Prostate gland (tissue), 2 donors: ENCODE data around the gene OSBPL6. TPM values are rescaled to one million over a fixed set of nuclear protein-coding genes. Genes with fewer than 3 reads are reported as not detected.
A peak's percentile ranks its signal among the peaks of the same experiment; 100 is the strongest.

Experiments
- DNase-seq: peaks from one replicate; pipeline ENCODE4 v3.0.0-alpha.2; 2019; ENCODE audit warnings: low spot score
- H3K27ac ChIP-seq, 2 donors: fragments of 200-600 bp; sonication (generic); 2 replicates each; pipeline ENCODE4 v1.5.1; 2017 to 2019
- H3K27me3 ChIP-seq: fragments of 200-600 bp; sonication (generic); replicated peaks from 2 replicates; pipeline ENCODE4 v1.5.1; 2019; ENCODE audit not compliant: insufficient read depth
- H3K36me3 ChIP-seq, 2 donors: fragments of 200-600 bp; sonication (generic); 1 replicate in 1 of 2; 2 replicates in 1 of 2; pipeline versions ENCODE4 v1.5.1 to v1.8.1; 2017 to 2019
- H3K4me1 ChIP-seq: fragments of 200-600 bp; sonication (generic); replicated peaks from 2 replicates; pipeline ENCODE4 v1.5.1; 2019
- H3K4me3 ChIP-seq, 2 donors: fragments of 200-600 bp; sonication (generic); 2 replicates each; pipeline ENCODE4 v1.5.1; 2017 to 2019
- H3K9me3 ChIP-seq: fragments of 200-600 bp; sonication (generic); 2 replicates; pipeline ENCODE4 v1.5.1; 2017
- CTCF ChIP-seq, 4 experiments: fragments of 200-600 bp in 2 of 4; fragments of 450-650 bp in 2 of 4; sonication (generic) in 2 of 4; IDR thresholded peaks; 1 replicate in 3 of 4; 2 replicates in 1 of 4; pipeline ENCODE4 v1.5.1; 2016 to 2019; ENCODE audit warnings: antibody characterized with exemption in 4 of 4, mild to moderate bottlenecking in 2 of 4, moderate library complexity in 2 of 4
- POLR2A ChIP-seq: fragments of 450-650 bp; IDR thresholded peaks from one replicate; pipeline ENCODE4 v1.6.1; 2016; ENCODE audit warnings: antibody characterized with exemption, mild to moderate bottlenecking
- POLR2AphosphoS5 ChIP-seq: sonication (generic); formaldehyde crosslinking; IDR thresholded peaks from one replicate; pipeline ENCODE4 v1.6.1; 2017; ENCODE audit warnings: antibody characterized with exemption
- WGBS: methylation state at CpG from one replicate; pipeline ENCODE4 v1.1.5; 2018; 5-methylcytosine and 5-hydroxymethylcytosine counted together
- intact Hi-C: fragments of 100-400 bp; cut with DNase I; formaldehyde crosslinking; loops from one replicate; pipeline ENCODE4 v1.14.2; 2022
- total RNA-seq, 2 donors: library from RNA; depleted of rRNA; stranded (reverse); fragments of >200 nt; gene quantifications; one replicate each; pipeline ENCODE4 v1.1.0, GENCODE V29; 2016

OSBPL6 gene
- total RNA-seq, 2 donors from 2014 or later: 2.4 to 10.8 TPM

DNA sequence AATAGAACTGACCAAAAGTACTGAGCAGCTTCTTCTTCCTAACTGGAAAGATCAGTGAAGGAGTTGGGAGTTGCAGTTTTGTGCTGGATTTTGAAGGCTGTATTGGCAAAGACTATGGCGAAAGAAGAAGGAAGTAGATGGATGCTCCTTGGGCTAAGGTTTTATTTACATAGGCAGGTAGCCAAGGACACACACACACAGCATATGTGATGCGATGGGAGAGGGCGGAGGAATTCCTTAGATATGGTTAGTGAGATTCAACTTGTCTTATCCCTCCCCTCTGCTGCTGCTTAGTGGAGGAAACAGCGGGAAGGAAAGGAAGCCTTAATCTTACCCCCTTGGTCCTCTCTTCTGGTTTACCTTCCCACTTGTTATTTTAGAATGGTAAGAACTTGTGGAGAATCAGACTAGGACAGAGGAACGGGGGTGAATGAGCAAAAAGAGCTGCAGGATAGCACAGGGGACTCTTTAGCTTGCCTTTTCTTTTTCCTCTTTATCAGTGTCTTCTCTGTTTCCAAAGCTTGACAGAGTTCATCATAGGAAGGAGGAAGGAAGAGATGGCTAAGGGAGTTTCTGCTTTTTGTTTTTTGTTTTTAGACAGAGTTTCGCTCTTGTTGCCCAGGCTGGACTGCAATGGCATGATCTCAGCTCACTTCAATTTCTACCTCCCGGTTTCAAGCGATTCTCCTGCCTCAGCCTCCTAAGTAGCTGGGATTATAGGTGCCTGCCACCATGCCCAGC lies 87.9 kb downstream of the OSBPL6 start:
- Histone ChIP-seq H3K9me3 (no peaks in the 10 kb centered on the region), H3K27ac (no peak overlapping the region), H3K4me1 (no peaks in the 10 kb centered on the region), H3K4me3 (no peak overlapping the region), H3K27me3 (no peaks in the 10 kb centered on the region), H3K36me3 (no peaks in the 10 kb centered on the region)
- intact Hi-C loops: loop anchor here (5.0 kb wide), 1 partner anchor 150 kb away; no protein-coding TSS in a partner anchor
- 69% methylated on average over 8 of the region's 8 CpGs for WGBS
- TF ChIP-seq POLR2AphosphoS5 (peak; percentile 19), POLR2A (no peak), CTCF (IDR thresholded peaks at IDR 0.05) (no peak)
- peak; percentile 10 for DNase-seq

GRCh38 chr2:178283341-178283918 lies 89.1 kb downstream of the OSBPL6 start:
- no peak for TF ChIP-seq CTCF (IDR thresholded peaks at IDR 0.05)
- H3K27me3 ChIP-seq: no peaks in the 10 kb centered on the region
- no peak overlapping the region for H3K4me3 ChIP-seq
- no peaks in the 10 kb centered on the region for H3K36me3 ChIP-seq
- H3K4me1 ChIP-seq: no peaks in the 10 kb centered on the region
- intact Hi-C loops: loop anchor here (5.0 kb wide), 1 partner anchor 151 kb away; no protein-coding TSS in a partner anchor
- H3K27ac ChIP-seq: no peak overlapping the region
- no peaks in the 10 kb centered on the region for H3K9me3 ChIP-seq
- DNase-seq: no peak
- 39% methylated on average over 3 of the region's 3 CpGs for WGBS

DNA sequence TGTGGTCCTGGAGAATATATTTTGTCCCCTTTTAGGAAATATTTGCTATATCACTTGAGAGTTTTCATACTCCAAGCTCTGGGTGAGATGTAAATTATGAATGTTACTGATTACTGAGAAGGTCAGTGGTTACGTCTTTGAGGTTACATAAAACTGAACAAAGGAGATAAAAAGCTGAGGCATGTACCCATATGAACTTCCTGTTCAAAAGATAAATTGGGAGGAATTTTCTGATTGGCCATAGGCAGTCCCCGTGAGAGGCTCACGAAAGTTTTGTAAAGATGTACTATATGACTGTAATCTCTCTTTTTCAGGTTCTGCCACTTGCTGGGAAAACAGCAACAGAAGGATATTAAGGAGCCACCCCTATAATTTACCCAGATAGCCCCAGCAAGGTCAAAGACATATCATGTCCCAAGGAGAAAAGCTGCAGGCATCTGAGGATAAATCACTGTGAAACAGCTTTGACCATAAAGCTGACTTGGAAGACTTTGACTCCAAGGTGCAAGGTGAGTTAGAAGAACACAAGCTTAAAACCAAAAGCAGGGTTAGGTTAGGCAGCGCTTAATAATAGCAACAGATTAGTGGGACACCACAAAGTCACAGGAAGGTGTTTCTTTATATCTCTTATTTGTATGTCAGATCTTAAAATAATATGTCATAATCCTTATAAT lies 90.4 kb downstream of the OSBPL6 start:
- TF ChIP-seq POLR2AphosphoS5 (no peak), CTCF (IDR thresholded peaks at IDR 0.05) (no peak), POLR2A (no peak)
- WGBS: 93% methylated on average over 4 of the region's 4 CpGs
- Histone ChIP-seq H3K4me3 (no peak overlapping the region), H3K4me1 (no peaks in the 10 kb centered on the region), H3K27ac (no peak overlapping the region), H3K36me3 (no peaks in the 10 kb centered on the region), H3K9me3 (no peaks in the 10 kb centered on the region), H3K27me3 (no peaks in the 10 kb centered on the region)
- intact Hi-C loops: loop anchor here (5.0 kb wide), 1 partner anchor 152 kb away; no protein-coding TSS in a partner anchor
- no peak for DNase-seq

DNA sequence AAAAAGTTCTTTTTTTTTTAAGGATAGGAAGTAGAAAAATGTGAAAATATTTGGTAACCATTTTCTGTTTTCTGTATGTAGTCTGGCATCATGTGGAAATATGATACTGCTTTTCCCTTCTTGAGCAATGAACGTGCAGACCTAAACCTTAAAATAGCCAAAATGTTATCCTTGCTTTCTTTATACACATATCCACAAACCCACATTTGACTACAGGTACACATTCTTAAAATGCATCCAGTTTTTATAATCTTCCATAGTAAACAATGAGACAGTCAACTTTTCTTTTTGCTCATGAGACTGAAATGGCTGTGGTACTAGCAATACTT lies 90.9 kb downstream of the OSBPL6 start:
- Histone ChIP-seq H3K27ac (no peak overlapping the region), H3K36me3 (no peaks in the 10 kb centered on the region), H3K9me3 (no peaks in the 10 kb centered on the region), H3K4me3 (no peak overlapping the region), H3K4me1 (no peaks in the 10 kb centered on the region), H3K27me3 (no peaks in the 10 kb centered on the region)
- TF ChIP-seq CTCF (IDR thresholded peaks at IDR 0.05) (no peak), POLR2AphosphoS5 (no peak), POLR2A (no peak)
- no peak for DNase-seq
- intact Hi-C loops: no loop called here
- WGBS: 92% methylated on average over 1 of the region's 1 CpG
